ENCODE measurements around the gene CWF19L1.
"Not testable (repeated sequence)": the region's sequence is repeated elsewhere in the genome, so short reads cannot be mapped to it uniquely, and the experiment has no call there.

The CWF19L1 gene

DNA sequence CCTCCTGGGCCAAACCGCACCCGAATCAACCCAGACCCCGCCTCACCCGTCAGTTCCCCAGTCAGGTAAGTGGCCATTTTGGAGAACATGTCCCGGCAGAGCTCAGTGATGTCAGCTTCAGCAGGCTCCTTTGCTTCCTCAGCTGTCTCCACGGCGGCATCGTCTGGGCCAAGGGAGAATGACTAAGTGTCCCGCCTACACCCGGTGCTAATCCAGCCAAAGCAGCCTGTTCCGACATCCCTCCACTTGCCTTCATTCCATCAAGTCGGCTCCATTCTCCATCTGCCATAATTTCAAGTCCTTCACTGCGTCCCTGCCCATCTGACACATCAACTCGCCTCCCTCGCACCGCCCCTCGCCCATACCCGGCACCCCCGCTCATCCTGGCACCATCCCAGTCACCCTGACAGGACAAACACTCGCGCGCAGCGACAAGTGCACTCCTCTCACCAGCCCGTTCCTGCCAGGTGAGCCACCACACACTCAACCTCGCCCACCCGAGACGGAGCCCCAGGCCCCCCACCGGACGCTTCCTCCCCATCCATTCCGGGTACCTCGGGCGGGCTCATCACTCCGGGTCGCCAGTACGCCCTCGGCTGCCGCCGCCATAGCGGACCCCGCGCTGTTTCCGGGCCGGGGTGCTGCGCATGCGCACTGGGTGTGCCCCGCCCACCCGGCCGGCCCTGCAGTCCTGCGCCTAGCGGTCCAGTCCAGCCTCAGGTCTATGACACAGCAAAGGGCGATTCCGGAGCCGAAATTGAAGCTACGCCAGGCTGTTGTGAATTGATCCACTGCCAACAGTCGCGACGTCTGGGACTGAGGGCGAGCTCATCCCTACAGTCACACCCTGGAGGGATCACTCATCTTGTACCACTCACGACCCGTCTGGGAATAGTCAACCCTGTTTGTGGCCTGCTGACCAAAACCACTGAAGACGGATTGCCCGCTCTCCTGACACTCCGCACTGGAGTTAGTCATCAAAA, 18.9 kb upstream of the CWF19L1 start, which contains the start of gene BLOC1S2:
TSS of gene BLOC1S2 (minus strand) at position 630 of the 983 bp plus-strand sequence. CDS start at position 609, 21 bp downstream.
- Histone ChIP-seq H3K27me3 (ENCODE audit: insufficient read depth, low read length, poor library complexity, severe bottlenecking) (no peaks in the 10 kb centered on the region), H3K4me1 (ENCODE audit: insufficient read depth, low read length, poor library complexity, severe bottlenecking) (peaks cover 45% of the 10 kb centered on the region), H4K20me1 (ENCODE audit: insufficient read depth, low read length, poor library complexity, severe bottlenecking) (peaks cover 19% of the 10 kb centered on the region), H3K9me3 (ENCODE audit: insufficient read depth, low read depth, low read length) (no peaks in the 10 kb centered on the region), H2AFZ (ENCODE audit: low read length) (peak within 1 kb of the TSS; percentile 91), H3K9me2 (replicated peaks; ENCODE audit: low read depth, low read length) (no peaks in the 10 kb centered on the region), H3K4me2 (ENCODE audit: low read depth, low read length, poor library complexity, severe bottlenecking) (peak within 1 kb of the TSS; percentile 99), H3F3A (ENCODE audit: low read depth) (no peaks in the 10 kb centered on the region), H3K36me3 (ENCODE audit: insufficient read depth, low read length) (no peaks in the 10 kb centered on the region), H3K4me3 (ENCODE audit: low read length, poor library complexity, severe bottlenecking) (peak within 1 kb of the TSS; percentile 75), H3K79me2 (ENCODE audit: insufficient read depth, low read length) (peaks cover 47% of the 10 kb centered on the region), H3K9ac (ENCODE audit: low read depth, low read length, poor library complexity, severe bottlenecking) (peak within 1 kb of the TSS; percentile 80)
- no peak for TF ChIP-seq EZH2phosphoT487 (IDR thresholded peaks at IDR 0.05; ENCODE audit: borderline replicate concordance)
- TF ChIP-seq, protein P1, sequence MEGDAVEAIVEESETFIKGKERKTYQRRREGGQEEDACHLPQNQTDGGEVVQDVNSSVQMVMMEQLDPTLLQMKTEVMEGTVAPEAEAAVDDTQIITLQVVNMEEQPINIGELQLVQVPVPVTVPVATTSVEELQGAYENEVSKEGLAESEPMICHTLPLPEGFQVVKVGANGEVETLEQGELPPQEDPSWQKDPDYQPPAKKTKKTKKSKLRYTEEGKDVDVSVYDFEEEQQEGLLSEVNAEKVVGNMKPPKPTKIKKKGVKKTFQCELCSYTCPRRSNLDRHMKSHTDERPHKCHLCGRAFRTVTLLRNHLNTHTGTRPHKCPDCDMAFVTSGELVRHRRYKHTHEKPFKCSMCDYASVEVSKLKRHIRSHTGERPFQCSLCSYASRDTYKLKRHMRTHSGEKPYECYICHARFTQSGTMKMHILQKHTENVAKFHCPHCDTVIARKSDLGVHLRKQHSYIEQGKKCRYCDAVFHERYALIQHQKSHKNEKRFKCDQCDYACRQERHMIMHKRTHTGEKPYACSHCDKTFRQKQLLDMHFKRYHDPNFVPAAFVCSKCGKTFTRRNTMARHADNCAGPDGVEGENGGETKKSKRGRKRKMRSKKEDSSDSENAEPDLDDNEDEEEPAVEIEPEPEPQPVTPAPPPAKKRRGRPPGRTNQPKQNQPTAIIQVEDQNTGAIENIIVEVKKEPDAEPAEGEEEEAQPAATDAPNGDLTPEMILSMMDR (conservative IDR thresholded peaks at IDR 0.05; ENCODE audit: low read length): no peak

DNA sequence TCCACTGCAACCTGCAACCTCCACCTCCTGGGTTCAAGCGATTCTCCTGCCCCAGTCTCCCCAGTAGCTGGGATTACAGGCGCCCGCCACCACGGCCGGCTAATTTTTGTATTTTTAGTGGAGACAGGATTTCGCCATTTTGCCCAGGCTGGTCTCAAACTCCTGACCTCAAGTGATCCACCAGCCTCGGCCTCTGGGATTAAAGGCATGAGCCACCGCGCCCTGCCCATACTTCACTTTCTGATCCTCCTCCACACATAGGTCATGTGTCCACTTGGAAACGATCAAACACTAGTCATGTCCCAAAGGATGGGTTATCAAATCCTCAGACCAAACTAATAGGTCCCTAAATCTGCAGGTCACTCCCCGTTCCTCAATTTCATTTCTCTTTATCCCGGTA, 17.9 kb upstream of the CWF19L1 start:
- H3K9me3 ChIP-seq (ENCODE audit: insufficient read depth, low read depth, low read length); H3K36me3 ChIP-seq (ENCODE audit: insufficient read depth, low read length); H3K9me2 ChIP-seq (replicated peaks; ENCODE audit: low read depth, low read length); H3K27me3 ChIP-seq (ENCODE audit: insufficient read depth, low read length, poor library complexity, severe bottlenecking); H2AFZ ChIP-seq (ENCODE audit: low read length); H3F3A ChIP-seq (ENCODE audit: low read depth): not testable (repeated sequence)
- peak overlapping the region; percentile 99 for H3K4me2 ChIP-seq (ENCODE audit: low read depth, low read length, poor library complexity, severe bottlenecking)
- H4K20me1 ChIP-seq (ENCODE audit: insufficient read depth, low read length, poor library complexity, severe bottlenecking): peaks cover 19% of the 10 kb centered on the region
- H3K79me2 ChIP-seq (ENCODE audit: insufficient read depth, low read length): peaks cover 47% of the 10 kb centered on the region
- H3K9ac ChIP-seq (ENCODE audit: low read depth, low read length, poor library complexity, severe bottlenecking): peak overlapping the region; percentile 80
- peaks cover 45% of the 10 kb centered on the region for H3K4me1 ChIP-seq (ENCODE audit: insufficient read depth, low read length, poor library complexity, severe bottlenecking)
- peak overlapping the region; percentile 75 for H3K4me3 ChIP-seq (ENCODE audit: low read length, poor library complexity, severe bottlenecking)

DNA sequence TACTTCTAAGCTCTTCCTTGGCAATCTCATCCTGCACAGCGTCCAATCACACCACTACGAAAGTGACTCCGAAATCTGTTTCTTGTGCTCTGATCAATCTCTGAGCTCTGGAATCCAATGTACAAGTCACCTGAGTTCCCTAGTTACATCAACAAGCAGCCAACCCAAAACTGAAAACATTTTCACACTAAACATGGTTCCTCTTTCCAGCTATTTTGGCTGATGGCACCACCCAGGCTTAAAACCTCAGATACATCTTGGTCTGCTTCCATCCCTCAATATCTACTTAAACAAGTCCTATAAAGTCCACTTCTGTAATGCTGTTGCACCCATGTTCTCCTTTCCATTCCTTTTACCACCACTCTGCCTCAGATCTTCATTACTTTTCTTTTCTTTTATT, 15.5 kb upstream of the CWF19L1 start:
- Histone ChIP-seq H3K9me3 (ENCODE audit: insufficient read depth, low read depth, low read length) (no peaks in the 10 kb centered on the region), H3K4me1 (ENCODE audit: insufficient read depth, low read length, poor library complexity, severe bottlenecking) (peaks cover 45% of the 10 kb centered on the region), H3F3A (ENCODE audit: low read depth) (no peaks in the 10 kb centered on the region), H3K27me3 (ENCODE audit: insufficient read depth, low read length, poor library complexity, severe bottlenecking) (no peaks in the 10 kb centered on the region), H3K4me3 (ENCODE audit: low read length, poor library complexity, severe bottlenecking) (peak overlapping the region; percentile 10), H4K20me1 (ENCODE audit: insufficient read depth, low read length, poor library complexity, severe bottlenecking) (peaks cover 19% of the 10 kb centered on the region), H3K79me2 (ENCODE audit: insufficient read depth, low read length) (peaks cover 47% of the 10 kb centered on the region), H3K36me3 (ENCODE audit: insufficient read depth, low read length) (peaks cover 17% of the 10 kb centered on the region; the same call in 1 of the 2 replicates), H3K9ac (ENCODE audit: low read depth, low read length, poor library complexity, severe bottlenecking) (peak overlapping the region; percentile 5), H3K9me2 (replicated peaks; ENCODE audit: low read depth, low read length) (no peaks in the 10 kb centered on the region), H3K4me2 (ENCODE audit: low read depth, low read length, poor library complexity, severe bottlenecking) (peak overlapping the region; percentile 50), H2AFZ (ENCODE audit: low read length) (no peak overlapping the region)
- TF ChIP-seq, protein P1 (conservative IDR thresholded peaks at IDR 0.05; ENCODE audit: low read length): no peak
- no peak for TF ChIP-seq EZH2phosphoT487 (IDR thresholded peaks at IDR 0.05; ENCODE audit: borderline replicate concordance)

DNA sequence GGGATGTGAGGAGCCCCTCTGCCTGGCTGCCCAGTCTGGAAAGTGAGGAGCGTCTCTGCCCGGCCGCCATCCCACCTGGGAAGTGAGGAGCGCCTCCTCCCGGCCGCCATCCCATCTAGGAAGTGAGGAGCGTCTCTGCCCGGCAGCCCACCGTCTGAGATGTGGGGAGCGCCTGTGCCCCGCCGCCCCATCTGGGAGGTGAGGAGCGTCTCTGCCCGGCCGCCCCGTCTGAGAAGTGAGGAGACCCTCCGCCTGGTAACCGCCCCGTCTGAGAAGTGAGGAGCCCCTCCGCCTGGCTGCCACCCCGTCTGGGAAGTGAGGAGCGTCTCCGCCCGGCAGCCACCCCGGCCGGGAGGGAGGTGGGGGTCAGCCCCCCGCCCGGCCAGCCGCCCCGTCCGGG, 9.5 kb upstream of the CWF19L1 start:
- H4K20me1 ChIP-seq (ENCODE audit: insufficient read depth, low read length, poor library complexity, severe bottlenecking); H3F3A ChIP-seq (ENCODE audit: low read depth); H3K9me2 ChIP-seq (replicated peaks; ENCODE audit: low read depth, low read length); H3K9me3 ChIP-seq (ENCODE audit: insufficient read depth, low read depth, low read length); H3K79me2 ChIP-seq (ENCODE audit: insufficient read depth, low read length); H3K4me2 ChIP-seq (ENCODE audit: low read depth, low read length, poor library complexity, severe bottlenecking); H3K4me3 ChIP-seq (ENCODE audit: low read length, poor library complexity, severe bottlenecking); H2AFZ ChIP-seq (ENCODE audit: low read length); H3K4me1 ChIP-seq (ENCODE audit: insufficient read depth, low read length, poor library complexity, severe bottlenecking); H3K27me3 ChIP-seq (ENCODE audit: insufficient read depth, low read length, poor library complexity, severe bottlenecking); H3K9ac ChIP-seq (ENCODE audit: low read depth, low read length, poor library complexity, severe bottlenecking): not testable (repeated sequence)
- peaks cover 24% of the 10 kb centered on the region; the same call in 1 of the 2 replicates for H3K36me3 ChIP-seq (ENCODE audit: insufficient read depth, low read length)

Data from Loucy (cell line).